ENCODE measurements around the gene FBRSL1. TPM values are rescaled to one million over a fixed set of nuclear protein-coding genes. Genes with fewer than 3 reads are reported as not detected.

FBRSL1 gene
- total RNA-seq, 1 donor from 2014 or later = 108 TPM

DNA sequence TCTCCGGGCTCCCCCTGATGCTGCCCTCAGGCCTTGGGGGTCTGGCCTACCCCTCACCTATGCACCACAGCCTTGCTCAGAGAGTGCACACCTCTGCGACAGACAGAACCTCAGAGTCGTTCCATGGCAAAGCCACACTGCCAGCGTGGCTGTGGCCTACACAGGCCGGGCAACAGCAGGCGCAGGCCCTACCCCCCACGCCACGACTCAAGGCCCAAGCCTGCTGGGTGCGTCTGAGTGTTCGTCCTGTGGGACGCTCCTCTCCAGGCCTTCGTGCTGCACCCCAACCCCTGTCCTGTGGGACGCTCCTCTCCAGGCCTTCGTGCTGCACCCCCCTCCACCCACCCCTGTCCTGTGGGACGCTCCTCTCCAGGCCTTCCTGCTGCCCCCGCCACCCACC lies 66.3 kb downstream of the FBRSL1 start:
- DNase-seq (ENCODE audit: extremely low spot score, unreplicated experiment) = no peak
- H3K27me3 Mint-ChIP-seq = peaks cover 3% of the 10 kb centered on the region
- H3K4me3 Mint-ChIP-seq = no peak overlapping the region
- TF ChIP-seq, protein P1, sequence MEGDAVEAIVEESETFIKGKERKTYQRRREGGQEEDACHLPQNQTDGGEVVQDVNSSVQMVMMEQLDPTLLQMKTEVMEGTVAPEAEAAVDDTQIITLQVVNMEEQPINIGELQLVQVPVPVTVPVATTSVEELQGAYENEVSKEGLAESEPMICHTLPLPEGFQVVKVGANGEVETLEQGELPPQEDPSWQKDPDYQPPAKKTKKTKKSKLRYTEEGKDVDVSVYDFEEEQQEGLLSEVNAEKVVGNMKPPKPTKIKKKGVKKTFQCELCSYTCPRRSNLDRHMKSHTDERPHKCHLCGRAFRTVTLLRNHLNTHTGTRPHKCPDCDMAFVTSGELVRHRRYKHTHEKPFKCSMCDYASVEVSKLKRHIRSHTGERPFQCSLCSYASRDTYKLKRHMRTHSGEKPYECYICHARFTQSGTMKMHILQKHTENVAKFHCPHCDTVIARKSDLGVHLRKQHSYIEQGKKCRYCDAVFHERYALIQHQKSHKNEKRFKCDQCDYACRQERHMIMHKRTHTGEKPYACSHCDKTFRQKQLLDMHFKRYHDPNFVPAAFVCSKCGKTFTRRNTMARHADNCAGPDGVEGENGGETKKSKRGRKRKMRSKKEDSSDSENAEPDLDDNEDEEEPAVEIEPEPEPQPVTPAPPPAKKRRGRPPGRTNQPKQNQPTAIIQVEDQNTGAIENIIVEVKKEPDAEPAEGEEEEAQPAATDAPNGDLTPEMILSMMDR (conservative IDR thresholded peaks at IDR 0.05) = no peak
- peaks cover 3% of the 10 kb centered on the region for H3K36me3 Mint-ChIP-seq
- H3K27ac Mint-ChIP-seq = no peak overlapping the region
- H3K4me1 Mint-ChIP-seq (ENCODE audit: unreplicated experiment) = peaks cover 8% of the 10 kb centered on the region
- H3K9me3 Mint-ChIP-seq = no peaks in the 10 kb centered on the region

DNA sequence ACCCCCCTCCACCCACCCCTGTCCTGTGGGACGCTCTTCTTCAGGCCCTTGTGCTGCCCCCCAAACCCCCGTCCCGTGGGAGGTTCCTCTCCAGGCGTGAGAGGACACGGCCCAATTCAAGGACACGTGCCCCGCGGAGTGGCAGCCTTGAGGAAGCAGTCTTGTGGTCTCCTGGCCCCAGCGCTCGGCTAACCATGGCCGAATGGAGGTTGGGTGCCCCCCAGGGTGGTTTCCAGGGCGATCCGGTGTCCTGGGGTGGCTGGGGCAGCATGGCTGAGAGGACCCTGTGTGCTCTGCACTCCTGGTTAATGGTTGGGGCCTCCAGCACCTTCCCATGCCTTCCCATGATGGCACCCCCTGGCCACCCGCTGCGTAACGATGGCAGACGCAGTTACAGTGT lies 66.8 kb downstream of the FBRSL1 start:
- no peaks in the 10 kb centered on the region for H3K9me3 Mint-ChIP-seq
- peaks cover 3% of the 10 kb centered on the region for H3K36me3 Mint-ChIP-seq
- peaks cover 9% of the 10 kb centered on the region for H3K4me1 Mint-ChIP-seq (ENCODE audit: unreplicated experiment)
- TF ChIP-seq, protein P1 (conservative IDR thresholded peaks at IDR 0.05) = no peak
- peak overlapping the region; percentile 59 for H3K4me3 Mint-ChIP-seq
- H3K27me3 Mint-ChIP-seq = peaks cover 3% of the 10 kb centered on the region
- DNase-seq (ENCODE audit: extremely low spot score, unreplicated experiment) = no peak
- peak overlapping the region; percentile 59 for H3K27ac Mint-ChIP-seq

DNA sequence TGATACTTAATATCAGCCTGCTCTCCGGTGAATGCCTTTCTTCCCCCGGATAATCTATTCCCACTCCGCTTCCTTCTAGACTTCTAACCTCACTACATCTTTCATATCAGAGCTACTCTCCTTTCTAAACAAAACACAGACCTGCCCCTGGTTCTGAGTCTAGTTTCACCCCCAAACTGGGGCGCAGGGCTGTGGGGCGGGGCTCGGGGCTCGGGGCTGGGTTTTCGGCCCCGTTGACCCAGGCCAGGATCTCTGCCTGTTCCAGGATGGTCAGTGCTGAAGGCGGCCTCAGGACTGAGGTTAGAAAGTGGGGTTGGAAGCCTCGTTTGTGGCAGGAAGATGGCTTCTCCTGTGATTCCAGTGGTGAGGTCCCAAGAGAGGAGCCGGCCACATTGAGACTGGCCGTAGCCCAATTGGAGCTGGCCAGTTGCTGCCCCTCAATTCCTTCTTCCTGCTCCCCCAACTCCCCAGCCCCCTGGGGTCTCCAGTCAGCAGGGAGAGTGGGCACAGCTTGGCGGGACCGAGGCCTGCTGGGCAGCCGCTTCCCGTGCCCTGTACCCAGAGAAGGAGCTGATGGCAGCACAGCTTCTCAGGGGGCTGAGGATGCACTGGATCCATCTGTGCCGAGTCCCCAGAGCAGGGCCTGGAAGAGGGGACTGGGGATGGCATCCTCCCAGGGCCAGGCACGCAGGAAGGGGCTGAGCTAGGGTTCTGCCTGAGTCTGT lies 67.5 kb downstream of the FBRSL1 start:
- Mint-ChIP-seq H3K27me3 (peaks cover 3% of the 10 kb centered on the region), H3K4me1 (ENCODE audit: unreplicated experiment) (peaks cover 9% of the 10 kb centered on the region), H3K27ac (peak overlapping the region; percentile 59), H3K9me3 (no peaks in the 10 kb centered on the region), H3K4me3 (peak overlapping the region; percentile 59), H3K36me3 (peaks cover 3% of the 10 kb centered on the region)
- DNase-seq (ENCODE audit: extremely low spot score, unreplicated experiment) = no peak
- TF ChIP-seq, protein P1 (conservative IDR thresholded peaks at IDR 0.05) = no peak

DNA sequence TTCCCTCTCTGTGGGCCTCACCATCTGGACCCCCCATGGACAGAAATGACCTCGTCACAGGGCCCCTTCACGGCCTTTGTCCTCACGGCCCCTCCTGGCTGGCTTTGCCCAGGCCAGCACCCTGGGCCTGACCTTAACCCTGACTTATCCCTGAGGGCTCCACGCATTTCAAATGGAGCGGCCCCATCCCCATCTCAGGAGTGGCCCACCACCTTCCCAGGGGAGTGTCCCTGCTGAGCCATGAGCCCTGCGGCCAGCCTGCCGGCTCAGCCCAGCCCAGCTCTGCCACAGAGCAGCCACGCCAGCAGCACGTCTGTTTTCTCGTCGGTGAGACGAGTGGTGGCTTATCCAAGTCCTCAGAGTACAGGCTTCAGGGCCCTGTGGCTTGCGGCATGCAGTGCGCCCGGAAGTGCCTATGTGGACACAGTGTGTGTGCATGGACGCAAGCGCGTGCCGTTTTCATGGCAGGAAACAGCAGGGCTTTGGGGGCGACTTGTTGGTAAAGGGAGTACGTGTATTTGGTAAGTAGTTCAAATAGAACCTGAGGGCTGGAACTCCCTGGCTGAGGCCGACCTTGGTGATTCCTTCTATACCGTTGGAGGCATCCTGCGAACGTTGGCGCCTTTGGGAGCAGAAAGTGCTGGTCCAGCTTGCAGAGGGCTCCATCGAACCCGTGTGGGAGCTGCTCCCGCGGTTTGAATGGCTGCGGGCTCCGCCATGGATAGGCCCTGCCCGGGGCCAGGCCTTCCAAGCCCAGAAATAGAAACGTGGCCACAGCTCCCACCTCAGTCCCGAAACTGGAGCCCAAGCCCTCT lies 68.3 kb downstream of the FBRSL1 start:
- Mint-ChIP-seq H3K27ac (peak overlapping the region; percentile 55), H3K4me3 (peak overlapping the region; percentile 72), H3K36me3 (peaks cover 3% of the 10 kb centered on the region), H3K4me1 (ENCODE audit: unreplicated experiment) (peaks cover 9% of the 10 kb centered on the region), H3K27me3 (peaks cover 3% of the 10 kb centered on the region), H3K9me3 (no peaks in the 10 kb centered on the region)
- no peak for DNase-seq (ENCODE audit: extremely low spot score, unreplicated experiment)
- TF ChIP-seq, protein P1 (conservative IDR thresholded peaks at IDR 0.05) = no peak

DNA sequence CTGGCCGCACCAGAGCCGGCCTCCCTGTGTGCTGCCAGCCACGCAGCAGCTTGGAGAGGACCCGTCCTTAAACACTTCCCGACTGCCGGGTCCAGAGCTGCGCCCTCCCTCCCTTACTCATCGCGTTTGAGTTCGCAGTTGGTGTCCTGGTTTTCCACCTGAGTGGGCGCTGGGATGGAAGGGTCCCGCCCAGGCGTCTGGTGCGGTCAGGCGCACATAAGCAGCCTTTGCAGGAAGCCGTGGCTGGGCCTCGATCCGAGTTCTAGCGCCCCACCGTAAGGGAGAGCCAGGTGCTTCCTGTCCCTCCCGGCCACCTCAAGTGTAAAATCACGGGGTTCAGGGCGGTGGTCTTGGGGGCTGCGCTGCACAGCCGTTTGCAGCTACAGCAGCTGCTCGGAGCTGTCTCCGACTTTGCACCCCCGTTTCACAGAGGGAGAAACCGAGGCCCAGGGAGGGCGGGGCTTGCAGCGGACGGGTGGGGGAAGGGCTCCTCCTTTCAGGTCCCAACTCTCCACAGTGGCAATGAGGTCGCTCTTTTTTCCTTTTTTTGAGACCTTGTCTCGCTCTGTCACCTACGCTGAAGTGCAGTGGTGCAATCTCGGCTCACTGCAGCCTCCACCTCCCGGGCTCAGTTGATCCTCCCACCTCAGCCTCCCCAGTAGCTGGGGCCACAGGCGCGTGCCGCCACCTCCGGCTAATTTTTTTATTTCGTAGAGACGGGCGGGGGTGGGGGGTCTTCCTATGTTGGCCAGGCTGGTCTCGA lies 69.1 kb downstream of the FBRSL1 start:
- Mint-ChIP-seq H3K4me1 (ENCODE audit: unreplicated experiment) (peaks cover 9% of the 10 kb centered on the region), H3K9me3 (no peaks in the 10 kb centered on the region), H3K4me3 (peak overlapping the region; percentile 54), H3K27me3 (peaks cover 3% of the 10 kb centered on the region), H3K27ac (peak overlapping the region; percentile 39), H3K36me3 (peaks cover 3% of the 10 kb centered on the region)
- TF ChIP-seq, protein P1 (conservative IDR thresholded peaks at IDR 0.05) = no peak
- no peak for DNase-seq (ENCODE audit: extremely low spot score, unreplicated experiment)
